GM21619 (cell line): Measurements from ENCODE around the gene MVB12B.

Experiments
- ATAC-seq: cut with Tn5 transposase; IDR thresholded peaks from one replicate; pipeline ENCODE4 v1.9.1; 2021; ENCODE audit not compliant: unreplicated experiment

MVB12B gene

GRCh38 chr9:126357074-126357473 is 30.4 kb downstream of the MVB12B start:
- ATAC-seq: no peak

GRCh38 chr9:126360073-126360472 is 33.4 kb downstream of the MVB12B start:
- no peak for ATAC-seq

GRCh38 chr9:126361810-126362238 is 35.2 kb downstream of the MVB12B start:
- ATAC-seq: no peak

- no peak for ATAC-seq
Observed at GRCh38 chr9:126363250-126363649, 36.6 kb downstream of the MVB12B start.

- ATAC-seq: no peak
Observed at GRCh38 chr9:126363847-126364671, 37.4 kb downstream of the MVB12B start.

- ATAC-seq: no peak
Observed at GRCh38 chr9:126365780-126366179, 39.2 kb downstream of the MVB12B start.

- no peak for ATAC-seq
Observed at GRCh38 chr9:126366366-126367011, 39.9 kb downstream of the MVB12B start.

- ATAC-seq: no peak
Observed at GRCh38 chr9:126367139-126367538, 40.5 kb downstream of the MVB12B start.

- no peak for ATAC-seq
Observed at GRCh38 chr9:126367616-126368015, 41.0 kb downstream of the MVB12B start.

- no peak for ATAC-seq
Observed at GRCh38 chr9:126368020-126368419, 41.4 kb downstream of the MVB12B start.

GRCh38 chr9:126371007-126371870 is 44.6 kb downstream of the MVB12B start:
- no peak for ATAC-seq

GRCh38 chr9:126372716-126373115 is 46.1 kb downstream of the MVB12B start:
- no peak for ATAC-seq

- ATAC-seq: no peak
Observed at GRCh38 chr9:126373241-126373640, 46.6 kb downstream of the MVB12B start.

- ATAC-seq: no peak
Observed at GRCh38 chr9:126374366-126374781, 47.7 kb downstream of the MVB12B start.

GRCh38 chr9:126375386-126375785 is 48.8 kb downstream of the MVB12B start:
- ATAC-seq: no peak

- ATAC-seq: no peak
Observed at GRCh38 chr9:126376311-126377175, 49.9 kb downstream of the MVB12B start.

- no peak for ATAC-seq
Observed at GRCh38 chr9:126377176-126377509, 50.5 kb downstream of the MVB12B start.

GRCh38 chr9:126377536-126377935 is 50.9 kb downstream of the MVB12B start:
- ATAC-seq: no peak

GRCh38 chr9:126378761-126379160 is 52.1 kb downstream of the MVB12B start:
- no peak for ATAC-seq

GRCh38 chr9:126379661-126380360 is 53.2 kb downstream of the MVB12B start:
- no peak for ATAC-seq
